ENCODE data around the gene TMEM273. TPM values are rescaled to one million over a fixed set of nuclear protein-coding genes. Genes with fewer than 3 reads are reported as not detected.

The TMEM273 gene
- total RNA-seq, 1 donor from 2014 or later = 48.5 TPM

DNA sequence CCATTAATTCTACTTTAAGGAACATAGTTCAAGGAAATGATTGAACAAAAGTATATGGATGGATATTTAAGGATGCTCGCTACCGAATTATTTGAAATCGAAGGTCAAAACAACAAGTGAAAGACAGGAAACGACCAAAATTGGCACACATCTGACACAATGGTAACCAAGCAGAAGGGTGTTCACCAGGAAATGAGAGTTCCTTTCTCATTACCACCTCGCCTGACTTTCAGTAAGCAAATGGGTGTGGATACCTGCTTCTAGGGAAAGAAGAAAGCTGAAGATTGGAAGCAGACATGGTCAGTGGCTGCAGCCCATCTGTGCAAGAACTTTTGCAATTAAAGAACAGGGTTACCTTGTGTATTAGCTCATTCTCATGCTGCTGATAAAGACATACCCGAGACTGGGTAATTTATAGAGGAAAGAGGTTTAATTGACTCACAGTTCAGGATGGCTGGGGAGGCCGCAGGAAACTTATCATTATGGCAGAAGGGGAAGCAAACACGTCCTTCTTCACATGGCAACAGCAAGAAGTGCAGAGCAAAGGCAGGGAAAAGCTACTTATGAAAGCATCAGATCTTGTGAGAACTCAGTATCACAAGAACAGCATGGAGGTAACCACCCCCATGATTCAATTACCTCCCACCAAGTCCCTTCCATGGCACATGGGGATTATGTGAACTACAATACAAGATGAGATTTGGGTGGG is 6.2 kb upstream of the TMEM273 start:
- DNase-seq (no peak), ATAC-seq (no peak)
- intact Hi-C loops (cut with DNase I) = no loop called here

DNA sequence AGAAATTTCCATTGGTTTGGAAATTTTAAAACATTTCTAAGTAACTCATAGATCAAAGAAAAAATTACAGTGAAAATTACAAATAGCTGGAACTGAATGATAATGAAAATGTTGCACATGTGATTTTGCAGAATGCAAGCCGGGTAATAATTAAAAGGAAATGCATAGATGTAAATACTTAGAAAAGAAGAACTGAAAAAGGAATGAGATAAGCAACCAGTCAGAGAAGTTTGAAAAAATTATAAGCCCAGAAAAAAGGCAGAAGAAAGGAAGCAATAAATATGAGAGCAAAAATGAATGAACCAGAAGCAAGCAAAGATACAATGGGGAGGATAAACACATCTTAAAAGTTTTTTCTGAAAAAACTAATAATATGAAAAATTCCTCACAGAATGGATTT is 3.2 kb upstream of the TMEM273 start:
- TF ChIP-seq, protein P1, sequence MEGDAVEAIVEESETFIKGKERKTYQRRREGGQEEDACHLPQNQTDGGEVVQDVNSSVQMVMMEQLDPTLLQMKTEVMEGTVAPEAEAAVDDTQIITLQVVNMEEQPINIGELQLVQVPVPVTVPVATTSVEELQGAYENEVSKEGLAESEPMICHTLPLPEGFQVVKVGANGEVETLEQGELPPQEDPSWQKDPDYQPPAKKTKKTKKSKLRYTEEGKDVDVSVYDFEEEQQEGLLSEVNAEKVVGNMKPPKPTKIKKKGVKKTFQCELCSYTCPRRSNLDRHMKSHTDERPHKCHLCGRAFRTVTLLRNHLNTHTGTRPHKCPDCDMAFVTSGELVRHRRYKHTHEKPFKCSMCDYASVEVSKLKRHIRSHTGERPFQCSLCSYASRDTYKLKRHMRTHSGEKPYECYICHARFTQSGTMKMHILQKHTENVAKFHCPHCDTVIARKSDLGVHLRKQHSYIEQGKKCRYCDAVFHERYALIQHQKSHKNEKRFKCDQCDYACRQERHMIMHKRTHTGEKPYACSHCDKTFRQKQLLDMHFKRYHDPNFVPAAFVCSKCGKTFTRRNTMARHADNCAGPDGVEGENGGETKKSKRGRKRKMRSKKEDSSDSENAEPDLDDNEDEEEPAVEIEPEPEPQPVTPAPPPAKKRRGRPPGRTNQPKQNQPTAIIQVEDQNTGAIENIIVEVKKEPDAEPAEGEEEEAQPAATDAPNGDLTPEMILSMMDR (IDR thresholded peaks at IDR 0.05) = no peak
- DNase-seq = no peak
- no peak for ATAC-seq
- no peak overlapping the region for H3K27ac ChIP-seq
- no peaks in the 10 kb centered on the region for H3K27me3 ChIP-seq (ENCODE audit: low read depth)
- no peaks in the 10 kb centered on the region for H3K36me3 ChIP-seq
- H3K4me3 ChIP-seq = no peak overlapping the region
- intact Hi-C loops (cut with DNase I) = no loop called here
- H3K4me1 ChIP-seq = peaks cover 42% of the 10 kb centered on the region
- H3K9me3 ChIP-seq = no peaks in the 10 kb centered on the region

More for the DNA sequence above, 6.2 kb upstream of the TMEM273 start:
- Histone ChIP-seq H3K27ac (peak overlapping the region; percentile 44), H3K9me3 (no peaks in the 10 kb centered on the region), H3K36me3 (no peaks in the 10 kb centered on the region), H3K4me1 (peaks cover 12% of the 10 kb centered on the region), H3K4me3 (no peak overlapping the region), H3K27me3 (ENCODE audit: low read depth) (no peaks in the 10 kb centered on the region)
- TF ChIP-seq, protein P1 (IDR thresholded peaks at IDR 0.05) = no peak

DNA sequence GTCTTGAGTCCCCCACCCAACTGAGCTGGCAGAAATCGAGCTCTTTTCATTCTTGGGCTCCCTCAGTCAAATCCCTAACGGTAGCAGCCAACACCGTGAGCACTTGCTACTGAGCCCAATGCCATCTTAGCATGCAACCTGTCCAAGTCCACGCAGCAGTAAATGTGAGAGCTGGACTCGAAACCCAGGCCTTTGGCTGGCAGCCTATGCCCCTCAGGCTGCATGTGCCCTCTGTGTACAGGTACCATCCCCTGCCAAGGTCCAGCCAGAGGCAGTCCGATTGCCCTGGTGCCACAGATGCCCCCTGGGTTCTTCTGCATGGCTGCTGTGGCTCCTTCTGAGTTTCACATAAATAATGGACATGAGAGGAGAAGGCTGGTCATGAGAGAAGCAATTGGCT is 1.2 kb upstream of the TMEM273 start:
- TF ChIP-seq, protein P1 (IDR thresholded peaks at IDR 0.05) = no peak
- intact Hi-C loops (cut with DNase I) = no loop called here
- Histone ChIP-seq H3K27ac (peak overlapping the region; percentile 74), H3K36me3 (no peaks in the 10 kb centered on the region), H3K4me3 (no peak overlapping the region), H3K9me3 (no peaks in the 10 kb centered on the region), H3K4me1 (peaks cover 58% of the 10 kb centered on the region), H3K27me3 (ENCODE audit: low read depth) (no peaks in the 10 kb centered on the region)
- ATAC-seq = no peak
- DNase-seq = no peak

GRCh38 chr10:49187044-49187484 is 1.1 kb downstream of the TMEM273 start:
- peak overlapping the region; percentile 54 for H3K4me3 ChIP-seq
- no peak for ATAC-seq
- intact Hi-C loops (cut with DNase I) = no loop called here

DNA sequence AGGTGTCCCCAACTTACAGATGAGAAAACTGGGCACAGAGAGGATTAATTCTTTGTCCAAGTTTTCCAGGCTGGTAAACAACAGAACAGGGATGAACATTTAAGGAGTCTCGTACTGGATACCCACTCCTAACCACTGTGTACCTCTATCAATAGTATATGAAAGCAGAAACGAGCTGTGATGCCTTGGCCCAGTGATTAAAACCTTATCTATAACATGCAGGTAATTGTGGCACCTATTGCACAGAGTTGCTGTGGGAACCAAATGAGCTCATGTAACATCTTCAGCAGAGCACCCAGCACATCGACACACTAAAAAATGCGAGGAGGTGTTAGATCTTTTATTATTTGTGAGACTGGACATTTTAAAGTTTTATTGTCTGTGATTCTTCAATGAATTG is 1.6 kb downstream of the TMEM273 start:
- TF ChIP-seq, protein P1 (IDR thresholded peaks at IDR 0.05) = no peak

More at GRCh38 chr10:49187044-49187484, 1.1 kb downstream of the TMEM273 start:
- peak overlapping the region; percentile 74 for H3K27ac ChIP-seq
- H3K36me3 ChIP-seq = no peaks in the 10 kb centered on the region
- H3K27me3 ChIP-seq (ENCODE audit: low read depth) = no peaks in the 10 kb centered on the region
- no peak for DNase-seq
- no peaks in the 10 kb centered on the region for H3K9me3 ChIP-seq
- peaks cover 70% of the 10 kb centered on the region for H3K4me1 ChIP-seq
- TF ChIP-seq, protein P1 (IDR thresholded peaks at IDR 0.05) = no peak

More for the DNA sequence above, 1.6 kb downstream of the TMEM273 start:
- Histone ChIP-seq H3K36me3 (no peaks in the 10 kb centered on the region), H3K27ac (no peak overlapping the region), H3K4me1 (peaks cover 73% of the 10 kb centered on the region), H3K27me3 (ENCODE audit: low read depth) (no peaks in the 10 kb centered on the region), H3K4me3 (peak overlapping the region; percentile 54), H3K9me3 (no peaks in the 10 kb centered on the region)
- intact Hi-C loops (cut with DNase I) = no loop called here
- no peak for DNase-seq
- ATAC-seq = no peak
